NCI-H1417 treated with DMSO at 0.1 percent for 48 hours (cell line): ENCODE results near the gene NEIL3.
"Not testable (repeated sequence)": the region's sequence is repeated elsewhere in the genome, so short reads cannot be mapped to it uniquely, and the experiment has no call there.

ENCODE experiments used
- DNase-seq: peaks from one replicate; lab custom pipeline; 2025; lab: John Stamatoyannopoulos, UW

The NEIL3 gene

GRCh38 chr4:177301126-177301639, 8.5 kb upstream of the NEIL3 start:
- no peak for DNase-seq

- no peak for DNase-seq
Measured at GRCh38 chr4:177302371-177303100, 7.1 kb upstream of the NEIL3 start.

- DNase-seq: no peak
Measured at GRCh38 chr4:177304094-177304493, 5.6 kb upstream of the NEIL3 start.

GRCh38 chr4:177304864-177305263, 4.8 kb upstream of the NEIL3 start:
- DNase-seq: not testable (repeated sequence)

- no peak for DNase-seq
Measured at GRCh38 chr4:177308125-177308524, 1.5 kb upstream of the NEIL3 start.

GRCh38 chr4:177308847-177309521, 690 bp upstream of the NEIL3 start:
- no peak for DNase-seq

GRCh38 chr4:177311589-177311988, 1.9 kb downstream of the NEIL3 start:
- no peak for DNase-seq

GRCh38 chr4:177313263-177313662, 3.6 kb downstream of the NEIL3 start:
- DNase-seq: no peak

- DNase-seq: no peak
Measured at GRCh38 chr4:177315767-177316464, 6.2 kb downstream of the NEIL3 start.

- DNase-seq: no peak
Measured at GRCh38 chr4:177320721-177321120, 11.0 kb downstream of the NEIL3 start.

- no peak for DNase-seq
Measured at GRCh38 chr4:177321647-177322046, 12.0 kb downstream of the NEIL3 start.

- no peak for DNase-seq
Measured at GRCh38 chr4:177322266-177322665, 12.6 kb downstream of the NEIL3 start.

- no peak for DNase-seq
Measured at GRCh38 chr4:177322881-177323280, 13.2 kb downstream of the NEIL3 start.

- no peak for DNase-seq
Measured at GRCh38 chr4:177323416-177323815, 13.7 kb downstream of the NEIL3 start.

- no peak for DNase-seq
Measured at GRCh38 chr4:177332119-177332518, 22.4 kb downstream of the NEIL3 start.

- DNase-seq: peak; percentile 28
Measured at GRCh38 chr4:177339477-177340374, 30.1 kb downstream of the NEIL3 start.

GRCh38 chr4:177348348-177348747, 38.7 kb downstream of the NEIL3 start:
- DNase-seq: no peak

- no peak for DNase-seq
Measured at GRCh38 chr4:177349191-177349590, 39.5 kb downstream of the NEIL3 start.

- DNase-seq: no peak
Measured at GRCh38 chr4:177351622-177352244, 42.1 kb downstream of the NEIL3 start.

- DNase-seq: peak; percentile 77
Measured at GRCh38 chr4:177356206-177356605, 46.5 kb downstream of the NEIL3 start.

GRCh38 chr4:177356921-177357320, 47.2 kb downstream of the NEIL3 start:
- DNase-seq: no peak
